BLaER1 treated with 17β-estradiol and CSF1 and Interleukin-3, amounts not matched to agents 10 nM and 100 nM (cell line): Measurements from ENCODE around the gene KCNN3.

ENCODE experiments used
- H3K27ac ChIP-seq, 11 experiments: shearing (Covaris generic); formaldehyde crosslinking; 2 replicates each; pipeline ENCODE4 v1.8.1; 2022
- H3K27me3 ChIP-seq, 11 experiments: shearing (Covaris generic); formaldehyde crosslinking; 2 replicates each; pipeline ENCODE4 v1.8.1; 2022
- H3K36me3 ChIP-seq, 11 experiments: shearing (Covaris generic); formaldehyde crosslinking; 2 replicates each; pipeline ENCODE4 v1.8.1; 2022
- H3K4me1 ChIP-seq, 10 experiments: shearing (Covaris generic); formaldehyde crosslinking; 2 replicates each; pipeline ENCODE4 v1.8.1; 2022
- H3K4me2 ChIP-seq, 11 experiments: shearing (Covaris generic); formaldehyde crosslinking; 2 replicates each; pipeline ENCODE4 v1.8.1; 2022
- H3K4me3 ChIP-seq, 10 experiments: shearing (Covaris generic); formaldehyde crosslinking; 2 replicates each; pipeline ENCODE4 v1.8.1; 2022
- H3K9ac ChIP-seq, 11 experiments: shearing (Covaris generic); formaldehyde crosslinking; 2 replicates each; pipeline ENCODE4 v1.8.1; 2022
- H3K9me3 ChIP-seq, 11 experiments: shearing (Covaris generic); formaldehyde crosslinking; replicated peaks in 1 of 11; 2 replicates each; pipeline ENCODE4 v1.8.1; 2022
- H4K20me1 ChIP-seq, 11 experiments: shearing (Covaris generic); formaldehyde crosslinking; 2 replicates each; pipeline ENCODE4 v1.8.1; 2022
- Cebpa-rat ChIP-seq, 11 experiments: shearing (Covaris generic); IDR thresholded peaks; 2 replicates each; pipeline ENCODE4 v1.8.1; 2022

KCNN3 gene

GRCh38 chr1:154841384-154841783, 28.7 kb downstream of the KCNN3 start:
- Histone ChIP-seq H3K9me3 (no peaks in the 10 kb centered on the region), H3K36me3 (no peaks in the 10 kb centered on the region), H3K4me1 (peaks cover 40 to 99% (median 90%) of the 10 kb centered on the region in 10 experiments), H3K4me3 (no peak overlapping the region), H3K9ac (peak overlapping the region in 7 of 11 experiments; percentile 44 to 70 (median 58); a peak in 10 of 22 replicates), H3K27me3 (no peaks in the 10 kb centered on the region), H4K20me1 (no peaks in the 10 kb centered on the region), H3K4me2 (peak overlapping the region in 10 of 11 experiments; percentile 68 to 91 (median 86); a peak in 19 of 22 replicates), H3K27ac (peak overlapping the region in 8 of 11 experiments; percentile 38 to 79 (median 72); a peak in 11 of 22 replicates)
- TF ChIP-seq Cebpa-rat (IDR thresholded peaks at IDR 0.05) = no peak

GRCh38 chr1:154840269-154841176, 29.6 kb downstream of the KCNN3 start:
- Histone ChIP-seq H3K27ac (peak overlapping the region in 10 of 11 experiments; percentile 38 to 79 (median 70); a peak in 18 of 22 replicates), H4K20me1 (no peaks in the 10 kb centered on the region), H3K9me3 (no peaks in the 10 kb centered on the region), H3K36me3 (no peaks in the 10 kb centered on the region), H3K9ac (peak overlapping the region in 10 of 11 experiments; percentile 12 to 70 (median 56); a peak in 18 of 22 replicates), H3K4me2 (peak overlapping the region; percentile 68 to 91 (median 86)), H3K4me3 (peak overlapping the region in 6 of 10 experiments; percentile 11 to 37 (median 24); a peak in 7 of 20 replicates), H3K4me1 (peaks cover 34 to 99% (median 89%) of the 10 kb centered on the region in 10 experiments), H3K27me3 (no peaks in the 10 kb centered on the region)
- no peak for TF ChIP-seq Cebpa-rat (IDR thresholded peaks at IDR 0.05)

- H3K27me3 ChIP-seq = no peaks in the 10 kb centered on the region
- peaks cover 27 to 94% (median 84%) of the 10 kb centered on the region in 10 experiments for H3K4me1 ChIP-seq
- peak overlapping the region; percentile 68 to 91 (median 86); a peak in 21 of 22 replicates for H3K4me2 ChIP-seq
- peak overlapping the region in 1 of 11 experiments; percentile 61; a peak in 2 of 22 replicates for H3K9ac ChIP-seq
- no peaks in the 10 kb centered on the region for H3K9me3 ChIP-seq
- no peak for TF ChIP-seq Cebpa-rat (IDR thresholded peaks at IDR 0.05)
- H4K20me1 ChIP-seq = no peaks in the 10 kb centered on the region
- no peaks in the 10 kb centered on the region for H3K36me3 ChIP-seq
- H3K27ac ChIP-seq = peak overlapping the region in 5 of 11 experiments; percentile 4 to 71 (median 35); a peak in 5 of 22 replicates
- H3K4me3 ChIP-seq = no peak overlapping the region
Measured at GRCh38 chr1:154839691-154840090, 30.4 kb downstream of the KCNN3 start.

- H3K4me2 ChIP-seq = peak overlapping the region in 10 of 11 experiments; percentile 68 to 91 (median 86); a peak in 19 of 22 replicates
- no peaks in the 10 kb centered on the region for H4K20me1 ChIP-seq
- H3K27me3 ChIP-seq = no peaks in the 10 kb centered on the region
- H3K36me3 ChIP-seq = no peaks in the 10 kb centered on the region
- no peak overlapping the region for H3K4me3 ChIP-seq
- no peak for TF ChIP-seq Cebpa-rat (IDR thresholded peaks at IDR 0.05)
- peaks cover 27 to 88% (median 79%) of the 10 kb centered on the region in 10 experiments for H3K4me1 ChIP-seq
- H3K9me3 ChIP-seq = no peaks in the 10 kb centered on the region
- H3K27ac ChIP-seq = peak overlapping the region in 3 of 11 experiments; percentile 35 to 71 (median 40); a peak in 4 of 22 replicates
- peak overlapping the region in 1 of 11 experiments; percentile 34; a peak in 1 of 22 replicates for H3K9ac ChIP-seq
Measured at GRCh38 chr1:154838988-154839387, 31.1 kb downstream of the KCNN3 start.

- TF ChIP-seq Cebpa-rat (IDR thresholded peaks at IDR 0.05) = no peak
- peak overlapping the region in 9 of 11 experiments; percentile 80 to 91 (median 86); a peak in 17 of 22 replicates for H3K4me2 ChIP-seq
- H3K27me3 ChIP-seq = no peaks in the 10 kb centered on the region
- H3K9ac ChIP-seq = no peak overlapping the region
- no peaks in the 10 kb centered on the region for H3K9me3 ChIP-seq
- H3K27ac ChIP-seq = peak overlapping the region in 4 of 11 experiments; percentile 13 to 47 (median 32); a peak in 4 of 22 replicates
- H3K36me3 ChIP-seq = no peaks in the 10 kb centered on the region
- H3K4me3 ChIP-seq = no peak overlapping the region
- H3K4me1 ChIP-seq = peaks cover 27 to 83% (median 74%) of the 10 kb centered on the region in 10 experiments
- no peaks in the 10 kb centered on the region for H4K20me1 ChIP-seq
Measured at GRCh38 chr1:154838461-154838860, 31.6 kb downstream of the KCNN3 start.

GRCh38 chr1:154837672-154838171, 32.4 kb downstream of the KCNN3 start:
- no peak for TF ChIP-seq Cebpa-rat (IDR thresholded peaks at IDR 0.05)
- Histone ChIP-seq H3K4me3 (no peak overlapping the region), H3K9me3 (no peaks in the 10 kb centered on the region), H3K4me2 (peak overlapping the region; percentile 11 to 91 (median 86); a peak in 20 of 22 replicates), H4K20me1 (no peaks in the 10 kb centered on the region), H3K27ac (peak overlapping the region in 6 of 11 experiments; percentile 11 to 47 (median 20); a peak in 8 of 22 replicates), H3K9ac (peak overlapping the region in 1 of 11 experiments; percentile 27; a peak in 3 of 22 replicates), H3K4me1 (peaks cover 27 to 77% (median 72%) of the 10 kb centered on the region in 10 experiments), H3K36me3 (no peaks in the 10 kb centered on the region), H3K27me3 (no peaks in the 10 kb centered on the region)

GRCh38 chr1:154837034-154837671, 32.9 kb downstream of the KCNN3 start:
- Histone ChIP-seq H3K27ac (peak overlapping the region in 4 of 11 experiments; percentile 2 to 47 (median 32); a peak in 3 of 22 replicates), H3K27me3 (no peaks in the 10 kb centered on the region), H3K9ac (peak overlapping the region in 1 of 11 experiments; percentile 27; a peak in 1 of 22 replicates)

GRCh38 chr1:154835531-154836324, 34.4 kb downstream of the KCNN3 start:
- H3K4me1 ChIP-seq = peaks cover 24 to 75% (median 69%) of the 10 kb centered on the region in 10 experiments
- H3K4me2 ChIP-seq = peak overlapping the region in 9 of 11 experiments; percentile 1 to 91 (median 80); a peak in 10 of 22 replicates
- no peak overlapping the region for H3K27ac ChIP-seq
- no peak overlapping the region for H3K9ac ChIP-seq
- no peaks in the 10 kb centered on the region for H3K9me3 ChIP-seq
- no peaks in the 10 kb centered on the region for H4K20me1 ChIP-seq
- H3K36me3 ChIP-seq = no peaks in the 10 kb centered on the region
- H3K4me3 ChIP-seq = no peak overlapping the region
- H3K27me3 ChIP-seq = no peaks in the 10 kb centered on the region
- TF ChIP-seq Cebpa-rat (IDR thresholded peaks at IDR 0.05) = no peak

More at GRCh38 chr1:154837034-154837671, 32.9 kb downstream of the KCNN3 start:
- Histone ChIP-seq H3K4me3 (no peak overlapping the region), H4K20me1 (no peaks in the 10 kb centered on the region), H3K4me2 (peak overlapping the region; percentile 11 to 91 (median 86); a peak in 20 of 22 replicates), H3K36me3 (no peaks in the 10 kb centered on the region), H3K9me3 (no peaks in the 10 kb centered on the region), H3K4me1 (peaks cover 27 to 77% (median 73%) of the 10 kb centered on the region in 10 experiments)
- TF ChIP-seq Cebpa-rat (IDR thresholded peaks at IDR 0.05) = no peak
